ENCODE data around the gene CDC14C. TPM values are rescaled to one million over a fixed set of nuclear protein-coding genes. Genes with fewer than 3 reads are reported as not detected.

The CDC14C gene
- total and polyA plus RNA-seq, 9 of the 15 experiments (the other 6 are each of a cell fraction or from before 2014, with no cell fraction given), result not detected

GRCh38 chr7:48943279-48943990 lies 19.1 kb downstream of the CDC14C start:
- Histone ChIP-seq H3K27me3 (ENCODE audit: control insufficient read depth in 2 of 2, insufficient read depth in 2 of 2, low read length in 2 of 2) (no peaks in the 10 kb centered on the region), H4K20me1 (replicated peaks; ENCODE audit: control insufficient read depth, insufficient read depth, low read length) (no peaks in the 10 kb centered on the region), H3K27ac (ENCODE audit: extremely low read depth, low read depth, low read length) (no peak overlapping the region), H3K79me2 (ENCODE audit: control insufficient read depth, insufficient read depth, low read length) (no peaks in the 10 kb centered on the region), H3K9me1 (ENCODE audit: control insufficient read depth, insufficient read depth, low read length) (no peaks in the 10 kb centered on the region), H3K36me3 (ENCODE audit: control insufficient read depth, insufficient read depth, low read length) (no peaks in the 10 kb centered on the region), H3K4me1 (replicated peaks in 1 of 2; ENCODE audit: control insufficient read depth in 2 of 2, insufficient read depth in 2 of 2, low read length in 2 of 2) (no peaks in the 10 kb centered on the region), H3K4me2 (ENCODE audit: insufficient read depth, low read length) (no peak overlapping the region), H3K9me3 (replicated peaks; ENCODE audit: control insufficient read depth, insufficient read depth, low read depth, low read length) (no peaks in the 10 kb centered on the region), H3K4me3 (no peak overlapping the region), H2AFZ (ENCODE audit: low read depth, low read length) (no peak overlapping the region), H3K9ac (ENCODE audit: insufficient read depth in 1 of 2, low read depth in 2 of 2, low read length in 2 of 2) (no peak overlapping the region)
- intact Hi-C loops (cut with micrococcal nuclease) (no loop called here), in situ Hi-C loops (cut with MboI) (no loop called here)
- TF ChIP-seq NELFE (IDR thresholded peaks at IDR 0.05; ENCODE audit: insufficient read depth, insufficient read length) (no peak), ESRRB (CRISPR knock-in tag; IDR thresholded peaks at IDR 0.05; ENCODE audit: borderline replicate concordance) (no peak), ZNF77 (CRISPR knock-in tag; IDR thresholded peaks at IDR 0.05) (no peak), FOXK2 (conservative IDR thresholded peaks at IDR 0.05 in 1 of 2, IDR thresholded peaks at IDR 0.05 in 1 of 2; ENCODE audit: low read depth in 2 of 2) (no peak), ZNF12 (CRISPR knock-in tag; IDR thresholded peaks at IDR 0.05) (no peak), SRSF7 (optimal IDR thresholded peaks at IDR 0.05; ENCODE audit: low read depth, low read length) (no peak)
- FAIRE-seq, result no peak
- ChIA-PET CTCF (ENCODE audit: low intra/inter-chr PET ratio) (no interaction called here), POLR2A (interaction anchor here (0.7 kb wide), 1 partner anchor 151 kb away, joined by 4 read pairs; no protein-coding TSS in a partner anchor)
- ATAC-seq, result no peak
- no TSS peak for BruUV-seq (replicated peaks)
- WGBS (ENCODE audit: insufficient coverage, low coverage, missing lambda C conversion rate), result 0% methylated on average over 2 of the region's 3 CpGs
- no peak for DNase-seq (ENCODE audit: extremely low read depth in 1 of 4, low spot score in 3 of 4)

- ATAC-seq (no peak), FAIRE-seq (no peak), DNase-seq (ENCODE audit: extremely low read depth in 1 of 4, low spot score in 3 of 4) (no peak)
- H4K20me1 ChIP-seq (replicated peaks; ENCODE audit: control insufficient read depth, insufficient read depth, low read length), result no peaks in the 10 kb centered on the region
- no peaks in the 10 kb centered on the region for H3K9me3 ChIP-seq (replicated peaks; ENCODE audit: control insufficient read depth, insufficient read depth, low read depth, low read length)
- no TSS peak for BruUV-seq (replicated peaks)
- intact Hi-C loops (cut with micrococcal nuclease), result no loop called here
- H3K79me2 ChIP-seq (ENCODE audit: control insufficient read depth, insufficient read depth, low read length), result no peaks in the 10 kb centered on the region
- ChIA-PET CTCF (ENCODE audit: low intra/inter-chr PET ratio) (no interaction called here), POLR2A (no interaction called here)
- no peaks in the 10 kb centered on the region for H3K36me3 ChIP-seq (ENCODE audit: control insufficient read depth, insufficient read depth, low read length)
- no peaks in the 10 kb centered on the region for H3K27me3 ChIP-seq (ENCODE audit: control insufficient read depth in 2 of 2, insufficient read depth in 2 of 2, low read length in 2 of 2)
- H3K9ac ChIP-seq (ENCODE audit: insufficient read depth in 1 of 2, low read depth in 2 of 2, low read length in 2 of 2), result no peak overlapping the region
- in situ Hi-C loops (cut with MboI), result no loop called here
- no peak overlapping the region for H2AFZ ChIP-seq (ENCODE audit: low read depth, low read length)
- H3K4me1 ChIP-seq (replicated peaks in 1 of 2; ENCODE audit: control insufficient read depth in 2 of 2, insufficient read depth in 2 of 2, low read length in 2 of 2), result no peaks in the 10 kb centered on the region
- H3K4me2 ChIP-seq (ENCODE audit: insufficient read depth, low read length), result no peak overlapping the region
- H3K9me1 ChIP-seq (ENCODE audit: control insufficient read depth, insufficient read depth, low read length), result no peaks in the 10 kb centered on the region
- no peak overlapping the region for H3K4me3 ChIP-seq
- H3K27ac ChIP-seq (ENCODE audit: extremely low read depth, low read depth, low read length), result no peak overlapping the region
- no peak for TF ChIP-seq ZNF699 (CRISPR knock-in tag; IDR thresholded peaks at IDR 0.05; ENCODE audit: insufficient replicate concordance)
- no peak for TF ChIP-seq CEBPZ (IDR thresholded peaks at IDR 0.05; ENCODE audit: borderline replicate concordance, low read depth, low read length)
- no peak for TF ChIP-seq BDP1 (IDR thresholded peaks at IDR 0.05; ENCODE audit: insufficient read depth, insufficient read length)
- TF ChIP-seq ZNF23 (CRISPR knock-in tag; IDR thresholded peaks at IDR 0.05), result no peak
- TF ChIP-seq ZNF766 (CRISPR knock-in tag; conservative IDR thresholded peaks at IDR 0.05), result no peak
Measured at GRCh38 chr7:48955916-48956315, 31.6 kb downstream of the CDC14C start.
